SU-DHL-6 (cell line): Measurements from ENCODE around the gene LRCH3.

ENCODE experiments used
- H2AFZ ChIP-seq: fragments of 200-600 bp; sonication (generic); 2 replicates; pipeline ENCODE4 v1.6.1; 2014; ENCODE audit warnings: low read depth, mild to moderate bottlenecking, moderate library complexity, mixed read lengths, antibody characterized with exemption, low read length; ENCODE audit not compliant: severe bottlenecking
- H3F3A ChIP-seq: fragments of 200-600 bp; shearing (Covaris generic); 2 replicates; pipeline ENCODE4 v1.6.0; 2016; ENCODE audit warnings: antibody characterized with exemption, mild to moderate bottlenecking; ENCODE audit not compliant: insufficient read depth
- H3K27ac ChIP-seq: fragments of 200-600 bp; sonication (generic); 2 replicates; pipeline ENCODE4 v1.5.1; 2016; ENCODE audit warnings: low read depth, mild to moderate bottlenecking, low read length, moderate library complexity, mixed read lengths
- H3K27me3 ChIP-seq: fragments of 200-600 bp; sonication (generic), shearing (Covaris generic); 2 replicates; pipeline ENCODE4 v1.6.0; 2014; ENCODE audit warnings: mild to moderate bottlenecking, low read length
- H3K36me3 ChIP-seq: fragments of 200-600 bp; sonication (generic); 2 replicates; pipeline ENCODE4 v1.6.1; 2014; ENCODE audit warnings: mild to moderate bottlenecking, low read length, mixed read lengths
- H3K4me2 ChIP-seq: fragments of 300-600, 200-600 bp; shearing (Covaris generic), sonication (generic); 2 replicates; pipeline ENCODE4 v1.6.0; 2014; ENCODE audit warnings: low read length, low read depth, mild to moderate bottlenecking; ENCODE audit not compliant: poor library complexity, severe bottlenecking
- H3K4me3 ChIP-seq: fragments of 200-600 bp; sonication (generic); 2 replicates; pipeline ENCODE4 v1.5.1; 2014; ENCODE audit warnings: antibody characterized with exemption, low read length, mild to moderate bottlenecking, mixed read lengths; ENCODE audit not compliant: insufficient read depth, poor library complexity, severe bottlenecking
- H3K79me2 ChIP-seq: fragments of 200-600 bp; sonication (generic); 2 replicates; pipeline ENCODE4 v1.6.1; 2014; ENCODE audit warnings: mild to moderate bottlenecking, low read length, moderate library complexity; ENCODE audit not compliant: insufficient read depth
- H3K9ac ChIP-seq: fragments of 200-600 bp; sonication (generic); 2 replicates; pipeline ENCODE4 v1.7.0; 2014; ENCODE audit warnings: mild to moderate bottlenecking, low read length
- H3K9me2 ChIP-seq: fragments of 200-600 bp; sonication (generic); replicated peaks from 2 replicates; pipeline ENCODE4 v1.6.1; 2014; ENCODE audit warnings: low read length; ENCODE audit not compliant: insufficient read depth
- H3K9me3 ChIP-seq: fragments of 200-600 bp; sonication (generic); 2 replicates; pipeline ENCODE4 v1.6.1; 2014; ENCODE audit warnings: low read length, mixed read lengths; ENCODE audit not compliant: insufficient read depth
- H4K20me1 ChIP-seq: fragments of 200-600 bp; sonication (generic); 2 replicates; pipeline ENCODE4 v1.6.1; 2014; ENCODE audit warnings: low read depth, mild to moderate bottlenecking, antibody characterized with exemption, low read length, moderate library complexity, mixed read lengths
- EZH2phosphoT487 ChIP-seq: fragments of 200-600 bp; sonication (generic), shearing (Covaris generic); conservative IDR thresholded peaks from 2 replicates; pipeline ENCODE4 v1.6.1; 2018; ENCODE audit warnings: mild to moderate bottlenecking, antibody characterized with exemption, low read length, moderate library complexity, mixed read lengths
- TF ChIP-seq, protein P1 (sequence below): fragments of 200-600 bp; sonication (generic); IDR thresholded peaks from one replicate; pipeline ENCODE4 v1.5.1; 2017; ENCODE audit warnings: antibody characterized with exemption, mild to moderate bottlenecking, low read length, moderate library complexity; ENCODE audit not compliant: insufficient read depth, poor library complexity, severe bottlenecking

LRCH3 gene

DNA sequence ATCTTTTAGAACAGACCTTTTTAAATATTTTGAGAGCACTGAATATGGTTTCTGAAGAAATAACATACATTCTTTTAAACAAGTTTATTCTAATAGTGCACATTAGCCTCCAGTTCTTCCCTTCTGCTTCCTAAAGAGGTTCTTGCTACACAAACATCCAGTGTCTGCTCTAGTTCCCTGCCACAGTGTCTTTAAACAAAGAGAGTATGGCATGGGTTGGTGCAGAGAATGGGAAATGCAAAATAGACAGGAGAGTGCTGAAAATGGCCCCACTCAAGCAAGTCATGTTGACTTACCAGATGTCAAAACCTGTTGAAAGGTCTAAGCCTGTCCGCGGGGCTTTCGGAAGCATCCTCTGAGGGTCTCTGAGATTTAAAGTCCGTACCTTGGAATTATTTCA is 86.8 kb downstream of the LRCH3 start:
- Histone ChIP-seq H3K9me2 (no peaks in the 10 kb centered on the region), H3F3A (no peaks in the 10 kb centered on the region), H3K9me3 (no peaks in the 10 kb centered on the region), H3K4me2 (no peak overlapping the region), H3K27me3 (no peaks in the 10 kb centered on the region), H2AFZ (no peak overlapping the region), H3K79me2 (no peaks in the 10 kb centered on the region), H3K27ac (no peak overlapping the region), H3K9ac (no peak overlapping the region), H3K4me3 (no peak overlapping the region), H4K20me1 (no peaks in the 10 kb centered on the region), H3K36me3 (no peaks in the 10 kb centered on the region)
- TF ChIP-seq EZH2phosphoT487: no peak
- TF ChIP-seq, protein P1, sequence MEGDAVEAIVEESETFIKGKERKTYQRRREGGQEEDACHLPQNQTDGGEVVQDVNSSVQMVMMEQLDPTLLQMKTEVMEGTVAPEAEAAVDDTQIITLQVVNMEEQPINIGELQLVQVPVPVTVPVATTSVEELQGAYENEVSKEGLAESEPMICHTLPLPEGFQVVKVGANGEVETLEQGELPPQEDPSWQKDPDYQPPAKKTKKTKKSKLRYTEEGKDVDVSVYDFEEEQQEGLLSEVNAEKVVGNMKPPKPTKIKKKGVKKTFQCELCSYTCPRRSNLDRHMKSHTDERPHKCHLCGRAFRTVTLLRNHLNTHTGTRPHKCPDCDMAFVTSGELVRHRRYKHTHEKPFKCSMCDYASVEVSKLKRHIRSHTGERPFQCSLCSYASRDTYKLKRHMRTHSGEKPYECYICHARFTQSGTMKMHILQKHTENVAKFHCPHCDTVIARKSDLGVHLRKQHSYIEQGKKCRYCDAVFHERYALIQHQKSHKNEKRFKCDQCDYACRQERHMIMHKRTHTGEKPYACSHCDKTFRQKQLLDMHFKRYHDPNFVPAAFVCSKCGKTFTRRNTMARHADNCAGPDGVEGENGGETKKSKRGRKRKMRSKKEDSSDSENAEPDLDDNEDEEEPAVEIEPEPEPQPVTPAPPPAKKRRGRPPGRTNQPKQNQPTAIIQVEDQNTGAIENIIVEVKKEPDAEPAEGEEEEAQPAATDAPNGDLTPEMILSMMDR: no peak

DNA sequence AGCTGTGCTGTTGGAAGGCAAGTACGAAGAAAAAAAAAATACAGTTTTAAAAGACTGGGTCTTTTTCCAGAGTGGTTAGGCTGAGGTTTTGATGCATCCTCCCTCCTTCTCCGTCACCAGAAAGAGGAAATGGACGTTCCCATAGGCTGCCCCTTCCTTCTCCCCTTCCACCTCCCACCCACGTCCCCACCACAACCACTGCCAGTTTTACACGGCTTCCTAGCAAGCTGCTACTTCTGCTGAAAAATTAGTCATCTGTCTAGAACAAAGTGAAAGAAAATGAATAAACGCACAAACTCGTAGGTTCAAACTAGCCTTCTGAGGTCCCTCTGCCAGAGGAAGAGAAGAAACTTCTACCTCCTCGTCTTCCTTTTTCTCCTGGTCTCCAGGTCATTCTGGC is 87.4 kb downstream of the LRCH3 start:
- Histone ChIP-seq H4K20me1 (no peaks in the 10 kb centered on the region), H3K4me3 (no peak overlapping the region), H3K27ac (no peak overlapping the region), H3K9me3 (no peaks in the 10 kb centered on the region), H3K9ac (no peak overlapping the region), H3K27me3 (no peaks in the 10 kb centered on the region), H3K79me2 (no peaks in the 10 kb centered on the region), H3K4me2 (no peak overlapping the region), H3F3A (no peaks in the 10 kb centered on the region), H2AFZ (no peak overlapping the region), H3K9me2 (no peaks in the 10 kb centered on the region), H3K36me3 (no peaks in the 10 kb centered on the region)
- TF ChIP-seq EZH2phosphoT487: no peak
- TF ChIP-seq, protein P1: no peak

DNA sequence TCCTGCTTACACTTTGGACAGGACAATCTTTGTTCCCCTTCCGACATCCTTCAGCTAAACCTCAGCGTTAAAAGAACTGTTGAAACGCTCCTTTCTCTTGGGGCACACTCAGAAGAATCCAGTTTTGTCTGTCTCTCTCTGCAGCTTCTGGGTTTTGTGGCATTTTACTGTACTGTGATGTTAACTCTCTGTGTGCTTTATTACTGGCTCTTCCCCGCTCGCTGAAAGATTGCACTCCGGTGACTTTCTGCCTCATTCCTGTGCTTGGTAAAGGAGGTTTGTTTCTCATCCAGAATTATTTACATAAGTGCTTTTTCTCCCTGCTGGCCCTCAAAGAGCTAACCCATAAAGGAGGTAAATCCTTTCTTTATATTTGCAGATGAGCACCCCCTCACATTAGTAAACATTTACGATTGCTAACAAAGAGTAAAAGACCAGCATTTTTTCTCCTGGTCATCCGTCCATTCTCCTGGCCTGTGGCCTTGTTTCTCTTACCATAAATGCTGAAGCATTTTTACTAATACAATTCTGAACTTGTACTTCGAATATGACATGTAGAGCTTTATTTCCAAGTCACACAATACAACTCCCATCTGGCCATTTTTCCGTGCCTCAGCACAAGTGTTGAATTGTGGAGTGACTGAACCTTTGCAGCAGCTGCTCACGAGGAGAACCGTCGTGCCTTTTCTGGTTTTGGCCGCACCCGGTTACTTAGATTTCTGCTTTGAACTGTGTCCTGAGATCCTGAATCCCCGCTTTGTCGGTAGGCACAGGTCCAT is 89.6 kb downstream of the LRCH3 start:
- no peak overlapping the region for H3K4me2 ChIP-seq
- TF ChIP-seq, protein P1: no peak
- no peak for TF ChIP-seq EZH2phosphoT487
- H3F3A ChIP-seq: no peaks in the 10 kb centered on the region
- no peak overlapping the region for H3K4me3 ChIP-seq
- H3K79me2 ChIP-seq: no peaks in the 10 kb centered on the region
- no peaks in the 10 kb centered on the region for H3K9me3 ChIP-seq
- H3K9ac ChIP-seq: no peak overlapping the region
- no peaks in the 10 kb centered on the region for H4K20me1 ChIP-seq
- H3K9me2 ChIP-seq: no peaks in the 10 kb centered on the region
- no peaks in the 10 kb centered on the region for H3K36me3 ChIP-seq
- no peaks in the 10 kb centered on the region for H3K27me3 ChIP-seq
- no peak overlapping the region for H3K27ac ChIP-seq
- H2AFZ ChIP-seq: no peak overlapping the region
